GM03348 (cell line): ENCODE measurements around the gene CYB561A3.

Source experiments
- DNase-seq: peaks from one replicate; pipeline ENCODE4 v3.0.0; 2012; ENCODE audit warnings: low spot score

Gene CYB561A3

DNA sequence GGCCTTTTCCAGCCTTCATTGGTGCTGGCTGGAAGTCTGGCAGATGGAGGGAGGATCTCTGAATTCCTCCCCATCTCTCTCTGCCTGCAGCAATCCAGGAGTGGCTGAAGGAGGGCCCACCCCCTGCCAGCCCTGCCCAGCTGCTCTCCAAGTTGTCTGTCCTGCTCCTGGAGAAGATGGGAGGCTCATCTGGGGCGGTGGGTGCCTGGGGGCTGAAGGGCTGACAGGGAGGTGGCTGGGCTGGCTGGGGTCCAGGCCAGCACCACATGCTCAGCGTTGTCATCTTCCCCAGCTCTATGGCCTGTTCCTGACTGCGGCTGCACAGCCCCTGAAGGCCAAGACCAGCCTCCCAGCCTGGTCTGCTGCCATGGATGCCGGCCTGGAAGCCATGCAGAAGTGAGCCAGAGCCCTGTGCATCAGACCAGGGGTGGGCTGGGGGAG lies 16.5 kb downstream of the CYB561A3 start:
- DNase-seq: peak; percentile 71

DNA sequence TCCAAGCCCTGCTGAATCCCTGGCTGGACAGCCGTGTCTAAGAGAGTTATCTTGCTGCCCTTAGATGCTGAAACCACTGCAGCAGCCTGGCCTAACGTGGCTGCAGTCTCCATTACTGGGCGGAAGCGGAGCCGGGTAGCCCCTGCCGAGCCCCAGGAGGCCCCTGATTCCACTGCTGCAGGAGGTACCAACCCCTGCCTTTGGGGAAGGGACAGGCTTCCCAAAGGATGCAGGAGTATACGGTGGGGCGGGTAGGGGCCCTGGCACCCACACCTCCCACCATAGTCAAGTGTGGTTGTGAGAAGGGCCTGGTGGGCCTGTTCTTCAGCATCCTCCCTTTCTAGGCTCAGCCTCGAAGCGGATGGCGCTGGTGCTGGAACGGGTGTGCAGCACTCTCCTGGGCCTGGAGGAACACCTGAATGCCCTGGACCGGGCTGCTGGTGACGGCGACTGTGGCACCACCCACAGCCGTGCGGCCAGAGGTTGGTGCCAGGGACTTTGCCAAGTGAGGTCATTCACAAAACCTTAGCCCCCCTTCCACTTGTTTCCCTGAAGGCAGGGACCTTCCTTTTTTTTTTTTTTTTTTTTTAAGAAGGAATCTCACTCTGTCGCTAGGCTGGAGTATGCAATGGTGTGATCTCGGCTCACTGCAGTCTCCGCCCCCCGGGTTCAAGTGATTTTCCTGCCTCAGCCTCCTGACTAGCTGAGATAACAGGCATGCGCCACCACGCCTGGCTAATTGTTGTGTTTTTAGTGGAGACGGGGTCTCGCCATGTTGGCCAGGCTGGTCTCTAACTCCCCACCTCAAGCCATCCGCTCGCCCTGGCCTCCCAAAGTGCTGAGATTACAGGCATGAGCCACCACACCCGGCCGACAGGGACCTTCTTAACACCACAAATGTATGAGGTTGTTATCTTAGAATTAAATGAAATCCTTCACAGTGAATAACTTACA lies 17.6 kb downstream of the CYB561A3 start:
- DNase-seq: no peak

DNA sequence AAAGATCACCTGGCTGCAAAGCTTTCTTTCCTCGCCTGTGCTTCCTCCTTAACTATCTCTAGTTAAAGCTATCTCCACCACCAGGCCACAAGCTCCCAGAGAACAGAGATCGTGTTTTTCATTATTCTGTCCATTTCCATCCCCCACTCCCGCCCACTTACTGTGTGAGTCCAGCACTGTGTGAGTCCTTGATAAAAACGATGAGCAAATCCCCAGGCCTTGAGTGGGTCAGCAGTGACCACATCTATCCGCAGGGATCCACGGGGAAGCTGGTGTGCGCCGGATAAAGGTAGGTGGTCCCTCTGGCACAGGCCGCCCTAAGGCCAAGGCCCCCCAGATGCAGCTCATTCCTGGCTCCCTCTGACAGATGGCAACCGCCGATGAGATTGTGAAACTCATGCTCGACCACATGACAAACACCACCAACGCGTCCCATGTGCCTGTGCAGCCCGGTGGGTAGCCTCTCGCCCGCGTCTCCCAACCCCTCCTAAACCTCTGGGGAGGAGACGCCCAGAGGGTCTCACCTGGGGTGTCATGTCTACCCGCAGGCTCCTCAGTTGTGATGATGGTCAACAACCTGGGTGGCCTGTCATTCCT lies 19.4 kb downstream of the CYB561A3 start:
- no peak for DNase-seq

DNA sequence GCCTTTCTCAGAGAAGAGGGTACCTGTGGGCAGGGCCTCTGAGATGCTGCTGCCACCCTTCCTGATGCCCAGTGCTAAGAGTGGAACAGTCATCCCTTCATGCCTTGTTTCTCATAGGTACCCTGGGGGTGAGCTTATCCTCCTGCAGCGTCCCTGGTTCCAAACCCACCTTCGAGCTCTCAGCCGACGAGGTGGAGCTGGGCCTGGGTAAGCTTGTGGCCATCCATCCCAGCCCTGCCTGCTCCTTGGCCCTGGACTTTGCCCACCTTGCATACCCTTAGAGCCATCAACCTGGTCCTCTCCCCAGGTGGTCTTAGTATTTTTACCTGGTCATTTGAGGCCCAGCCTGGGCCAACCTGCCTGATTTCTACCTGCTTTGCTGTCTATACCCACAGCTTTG lies 20.0 kb downstream of the CYB561A3 start:
- no peak for DNase-seq

DNA sequence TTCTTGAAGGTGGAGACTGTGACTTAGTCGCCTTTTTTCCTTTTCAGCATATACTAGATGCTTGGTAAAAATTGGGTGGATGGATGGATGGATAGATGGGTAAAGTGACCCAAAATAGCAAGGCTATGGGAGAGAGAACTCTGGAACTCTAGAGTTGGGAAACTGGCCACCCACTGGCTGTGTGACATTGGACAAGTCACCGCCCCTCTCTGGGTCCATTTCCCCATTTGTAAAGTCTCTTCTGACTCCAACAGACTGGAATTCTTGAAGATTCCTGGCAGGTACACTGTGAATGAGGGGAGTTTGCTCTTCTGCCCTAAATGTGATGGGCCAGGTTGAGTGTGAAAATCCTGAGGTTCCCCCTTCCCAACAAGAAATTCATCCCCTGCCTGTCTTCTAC lies 20.7 kb downstream of the CYB561A3 start:
- DNase-seq: no peak

DNA sequence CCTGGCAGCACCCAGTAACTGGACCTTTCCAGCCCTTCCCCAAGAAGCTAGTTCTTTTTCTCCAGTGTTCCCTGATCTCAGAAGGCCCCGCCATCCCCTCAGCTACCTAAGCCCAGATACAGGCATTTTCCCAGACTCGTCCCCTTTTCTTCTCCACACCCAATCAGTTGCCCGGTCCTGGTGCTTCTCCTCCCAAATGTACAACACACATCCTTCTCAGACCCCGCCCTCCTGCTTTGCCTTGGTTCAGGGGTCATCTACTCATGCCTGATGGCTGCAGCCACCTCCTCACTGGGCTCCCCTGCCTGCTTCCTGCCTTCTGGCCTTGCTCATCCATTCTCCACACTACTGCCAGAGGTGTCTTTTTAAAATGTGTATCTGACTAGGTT lies 22.2 kb downstream of the CYB561A3 start:
- DNase-seq: no peak

DNA sequence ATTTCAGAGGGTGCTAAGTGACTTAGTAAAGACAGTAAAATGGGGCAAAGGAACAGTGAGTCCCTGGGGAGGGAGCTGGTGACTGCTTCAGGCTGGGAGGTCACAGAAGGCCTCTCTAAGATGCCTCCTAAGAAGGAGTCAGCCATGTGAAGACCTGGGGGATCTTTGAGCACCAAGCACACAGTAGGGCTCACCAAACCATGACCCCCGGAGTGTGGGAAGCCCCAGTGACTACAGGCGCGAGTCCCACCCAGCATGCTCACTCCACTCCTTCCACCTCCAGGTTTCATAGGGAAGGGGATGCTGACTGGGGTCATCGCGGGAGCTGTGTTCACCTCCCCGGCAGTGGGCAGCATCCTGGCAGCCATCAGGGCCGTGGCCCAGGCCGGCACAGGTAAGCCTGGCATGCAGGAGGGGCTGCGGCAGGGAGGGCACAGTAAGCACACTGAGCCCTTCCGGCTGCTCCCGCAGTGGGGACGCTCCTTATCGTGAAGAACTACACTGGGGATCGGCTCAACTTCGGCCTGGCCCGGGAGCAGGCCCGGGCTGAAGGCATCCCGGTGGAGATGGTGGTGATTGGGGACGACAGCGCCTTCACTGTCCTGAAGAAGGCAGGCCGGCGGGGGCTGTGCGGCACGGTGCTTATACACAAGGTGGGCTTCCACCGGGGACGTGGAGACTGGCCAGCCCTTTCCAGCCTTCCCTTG lies 22.7 kb downstream of the CYB561A3 start:
- DNase-seq: no peak

DNA sequence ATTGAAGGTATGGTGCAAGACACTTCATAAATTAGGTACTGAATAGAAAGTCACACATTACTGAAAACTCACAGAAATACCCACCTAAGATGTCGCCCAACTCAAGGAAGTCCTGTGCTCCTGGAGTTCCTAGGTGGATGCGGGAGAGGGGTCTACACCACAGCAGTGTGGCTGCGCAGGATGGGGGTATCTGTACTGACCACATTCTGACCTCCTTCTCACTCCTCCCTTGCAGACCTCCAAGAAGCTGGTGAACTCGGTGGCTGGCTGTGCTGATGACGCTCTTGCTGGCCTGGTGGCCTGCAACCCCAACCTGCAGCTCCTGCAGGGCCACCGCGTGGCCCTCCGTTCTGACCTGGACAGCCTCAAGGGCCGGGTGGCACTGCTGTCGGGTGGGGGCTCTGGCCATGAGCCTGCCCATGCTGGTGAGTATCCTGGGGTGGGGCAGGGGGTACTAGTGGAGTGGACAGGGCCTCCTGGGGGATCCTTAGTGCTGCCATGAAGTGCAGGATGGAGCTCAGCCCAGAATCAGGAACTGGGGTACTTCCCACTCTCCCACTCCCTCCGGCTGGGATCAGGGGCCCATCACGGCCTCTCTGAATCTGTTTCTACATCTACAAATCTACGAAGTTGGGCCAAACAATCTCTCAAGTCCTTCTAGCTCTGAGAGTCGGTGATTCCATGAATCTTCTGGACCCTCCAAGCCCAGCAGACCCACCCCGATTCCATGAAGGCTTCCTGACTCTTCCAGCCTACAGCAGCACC lies 23.8 kb downstream of the CYB561A3 start:
- DNase-seq: no peak

DNA sequence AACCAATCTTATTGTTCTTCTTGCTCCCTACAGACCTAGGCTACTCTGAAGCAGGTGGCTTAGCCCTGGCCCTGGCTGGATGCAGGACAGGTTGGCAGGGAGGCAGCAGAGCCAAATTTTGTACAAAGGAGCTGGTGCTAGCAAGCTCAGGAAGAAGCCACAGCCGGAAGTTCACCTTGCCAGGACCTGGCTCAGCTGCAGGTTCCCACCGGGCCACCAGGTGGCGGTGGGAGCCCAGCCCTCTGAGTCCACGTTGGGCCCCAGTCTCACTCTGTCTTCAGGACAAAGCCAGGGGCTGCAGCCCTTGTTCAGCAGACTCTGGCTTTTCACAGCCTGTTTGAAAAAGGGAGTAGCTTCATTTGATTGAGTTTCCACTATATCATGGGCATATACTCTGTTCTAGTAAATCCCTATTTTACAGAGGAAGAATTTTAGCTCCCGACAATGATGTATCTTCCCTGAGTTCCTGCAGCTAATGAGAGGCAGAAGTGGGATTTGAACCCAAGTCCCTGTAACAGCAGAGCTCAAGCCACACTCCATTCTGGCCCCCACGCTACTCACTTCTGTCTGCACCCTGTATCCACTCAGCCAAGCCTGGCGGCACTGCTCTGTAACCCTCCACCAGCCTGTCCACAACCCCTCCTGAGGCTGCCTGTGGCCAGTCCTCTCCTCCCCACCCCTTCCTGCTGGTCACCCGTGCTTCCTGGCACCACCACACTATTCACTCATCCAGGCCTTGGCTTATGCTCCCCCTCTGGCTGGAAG lies 25.3 kb downstream of the CYB561A3 start:
- peak; percentile 92 for DNase-seq

DNA sequence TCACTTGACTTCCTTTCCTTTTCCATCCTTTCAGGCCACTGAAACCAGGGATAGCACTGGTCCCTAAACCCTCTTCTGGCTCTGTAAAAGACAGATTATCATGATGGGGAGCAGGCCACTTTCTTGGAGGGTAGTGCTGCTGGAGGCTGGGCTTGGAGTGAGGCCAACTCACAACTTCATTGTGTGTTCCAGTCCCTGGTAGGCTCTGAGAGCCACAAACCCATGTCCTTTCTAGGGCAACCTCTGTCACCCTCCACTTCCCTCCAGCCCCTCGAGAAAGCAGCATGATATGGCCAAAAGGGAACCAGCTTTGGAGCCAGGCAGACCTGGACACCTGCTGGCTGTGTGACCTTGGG lies 26.3 kb downstream of the CYB561A3 start:
- DNase-seq: no peak

DNA sequence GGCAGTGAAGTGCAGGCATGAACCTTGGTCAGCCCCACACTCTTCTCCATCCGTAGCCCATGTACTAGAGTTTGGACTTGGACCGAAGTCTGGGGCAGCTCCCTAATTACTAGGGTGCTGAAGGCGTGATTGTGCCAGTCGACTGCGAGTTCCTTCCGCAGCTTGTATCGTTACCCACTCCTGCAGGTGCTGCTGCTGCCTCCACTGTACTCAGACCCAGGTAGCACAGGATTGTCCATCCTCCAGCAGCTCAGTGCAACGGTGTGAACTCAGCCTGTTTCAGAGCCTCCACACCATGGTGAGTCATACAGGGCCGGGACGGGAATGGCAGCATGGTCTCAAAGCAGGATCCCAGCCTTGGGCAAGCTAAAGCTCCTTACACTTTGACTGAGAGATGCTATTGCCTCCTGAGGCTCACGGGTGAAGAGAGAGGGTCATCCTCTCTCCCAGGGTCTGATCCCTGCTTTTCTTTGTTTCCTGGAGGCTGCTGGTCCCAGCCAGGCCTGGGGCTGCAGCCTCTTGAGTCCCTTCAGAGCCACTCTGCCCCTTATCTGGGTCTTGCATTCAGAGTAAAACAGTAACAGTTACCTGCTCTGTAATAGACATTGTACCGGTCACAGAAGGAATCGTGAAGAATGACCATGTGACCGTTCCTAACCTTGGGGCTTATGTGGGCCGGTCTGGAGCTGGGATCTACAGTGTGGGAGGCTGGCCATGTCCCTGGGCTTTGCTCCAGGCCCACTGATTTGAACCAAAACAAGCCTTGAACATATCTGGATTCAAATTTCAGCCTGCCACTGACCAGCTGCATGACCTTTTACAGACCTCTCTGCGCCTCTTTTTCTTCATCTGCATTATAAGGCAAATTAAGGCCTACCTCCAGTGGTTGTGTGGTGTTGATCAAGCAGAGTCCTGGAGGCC lies 27.0 kb downstream of the CYB561A3 start:
- no peak for DNase-seq

DNA sequence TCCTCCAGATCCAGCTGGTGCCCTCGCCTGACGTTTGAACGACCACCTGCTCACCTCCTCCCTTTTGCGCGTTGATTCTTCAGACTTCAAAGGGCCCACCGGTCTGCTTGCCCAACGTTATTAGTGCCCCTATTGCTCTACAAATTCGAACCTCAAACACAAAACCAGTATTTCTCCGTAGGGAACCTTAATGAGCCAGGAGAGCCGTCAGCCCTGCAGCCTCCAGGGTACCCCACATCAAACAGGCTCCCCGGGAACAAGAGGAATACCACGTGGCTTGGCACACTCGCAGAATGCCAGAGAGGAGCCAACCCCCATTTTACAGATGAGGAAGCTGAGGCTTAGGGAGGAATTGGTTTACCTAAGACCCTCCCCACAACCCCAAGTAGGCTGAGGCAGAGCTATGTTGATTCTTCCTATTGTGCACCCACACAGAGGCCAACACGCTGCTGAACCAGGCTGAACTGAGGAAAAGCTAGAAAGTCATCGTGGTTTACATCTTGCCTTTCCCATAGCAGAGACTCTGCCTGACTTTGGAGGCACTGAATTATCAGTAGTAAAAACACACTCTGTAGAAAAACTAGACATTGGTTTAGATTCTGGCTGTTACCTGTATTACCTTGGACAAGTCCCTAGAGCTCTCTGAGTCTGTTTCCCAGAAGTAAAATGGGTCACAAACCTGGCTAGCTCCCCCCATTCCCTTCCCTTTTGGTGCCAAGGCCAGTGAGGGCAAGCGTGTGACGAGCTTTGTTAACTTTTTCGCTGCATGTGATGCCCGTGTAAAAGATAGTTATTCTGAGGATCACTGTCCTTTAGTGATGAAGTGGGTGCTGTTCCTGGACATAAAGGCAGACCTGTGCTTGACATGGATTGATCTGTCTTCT lies 27.9 kb downstream of the CYB561A3 start:
- no peak for DNase-seq

DNA sequence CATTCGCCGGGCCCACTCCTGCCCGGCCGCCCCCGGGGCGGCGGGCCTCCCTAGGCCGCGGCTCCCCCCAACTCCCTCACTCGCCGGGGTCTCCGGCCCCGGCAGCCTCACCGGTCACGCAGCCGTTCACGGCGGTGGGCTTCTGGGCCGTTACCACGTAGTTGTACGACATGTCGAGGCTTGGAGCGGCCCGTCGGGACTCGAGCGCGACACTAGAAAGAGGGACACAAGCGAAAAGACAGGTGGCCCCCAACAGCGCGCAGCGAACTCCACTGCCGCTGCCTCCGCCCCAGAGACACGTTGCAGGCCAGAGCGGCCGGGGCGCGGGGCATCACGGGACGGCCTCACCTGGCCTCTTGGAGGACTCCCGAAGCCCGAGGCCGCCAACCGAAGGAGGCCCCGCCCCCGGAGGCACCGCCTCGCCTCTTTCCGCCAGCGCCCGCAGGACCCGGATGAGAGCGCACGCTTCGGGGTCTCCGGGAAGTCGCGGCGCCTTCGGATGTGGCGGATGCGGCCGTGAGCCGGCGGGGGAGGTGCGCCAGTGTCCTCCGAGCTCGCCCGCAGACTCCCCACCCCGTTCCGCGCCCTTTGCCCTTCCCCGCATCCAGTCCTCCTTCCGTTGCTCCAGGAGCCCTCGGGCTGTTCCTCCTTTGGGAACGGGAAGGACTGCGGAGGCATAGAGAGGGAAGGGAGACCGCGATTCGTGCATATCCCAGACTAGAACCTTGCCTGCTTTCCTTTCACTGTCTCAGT lies 28.7 kb downstream of the CYB561A3 start, which contains the start of the genes DDB1 and TKFC:
Gene DDB1, minus strand, starts transcription at position 309 of the 753 bp plus-strand sequence. Its CDS starts 137 bp downstream, at position 172.
Gene TKFC, plus strand, starts transcription at position 432 of the 753 bp plus-strand sequence. CDS start 1,501 bp downstream, outside the sequence.
- peak; percentile 97 for DNase-seq

DNA sequence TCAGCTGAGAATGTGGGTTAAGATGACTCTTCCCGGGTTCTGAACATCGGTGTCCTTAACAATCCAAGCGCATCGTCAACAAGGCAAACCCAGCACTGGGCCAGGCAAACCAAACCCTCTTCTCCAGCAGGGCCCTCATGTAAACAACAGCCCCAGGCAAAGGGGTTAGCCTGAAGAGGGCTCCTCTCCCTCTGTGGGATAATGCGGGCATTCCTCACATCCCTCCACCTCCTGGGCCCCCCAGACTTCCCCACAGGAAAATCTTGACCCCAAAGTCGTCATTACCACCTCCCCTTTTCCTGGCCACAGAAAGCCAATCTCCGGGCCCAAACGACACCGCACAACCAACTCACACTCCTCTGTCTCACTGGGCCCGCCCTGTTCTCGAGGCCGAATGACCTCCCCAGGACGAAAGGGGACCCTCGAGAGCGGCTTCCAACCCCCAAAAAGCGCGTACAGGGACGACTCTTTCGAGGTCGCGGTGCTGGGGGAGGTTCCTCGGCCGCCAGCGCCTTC lies 29.3 kb downstream of the CYB561A3 start:
- peak; percentile 68 for DNase-seq

DNA sequence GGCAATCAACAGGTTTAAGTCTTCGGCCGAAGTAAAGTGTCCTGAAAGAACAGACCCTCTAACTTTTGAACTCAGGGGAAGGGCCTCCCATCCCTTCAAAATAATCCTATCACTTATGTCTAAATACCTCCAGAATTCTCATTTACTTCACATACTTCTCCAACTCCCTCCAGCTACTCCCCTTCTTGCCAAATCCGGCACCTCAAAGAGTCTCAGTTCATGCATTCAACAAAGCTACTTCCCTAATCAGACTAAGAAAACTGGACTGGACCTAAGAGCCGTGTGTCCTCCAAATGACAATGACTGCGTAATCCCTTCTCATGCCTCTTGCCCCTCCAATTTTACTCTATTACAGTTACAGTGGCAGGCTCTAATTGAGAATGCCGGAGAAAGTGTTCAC lies 30.0 kb downstream of the CYB561A3 start:
- no peak for DNase-seq

DNA sequence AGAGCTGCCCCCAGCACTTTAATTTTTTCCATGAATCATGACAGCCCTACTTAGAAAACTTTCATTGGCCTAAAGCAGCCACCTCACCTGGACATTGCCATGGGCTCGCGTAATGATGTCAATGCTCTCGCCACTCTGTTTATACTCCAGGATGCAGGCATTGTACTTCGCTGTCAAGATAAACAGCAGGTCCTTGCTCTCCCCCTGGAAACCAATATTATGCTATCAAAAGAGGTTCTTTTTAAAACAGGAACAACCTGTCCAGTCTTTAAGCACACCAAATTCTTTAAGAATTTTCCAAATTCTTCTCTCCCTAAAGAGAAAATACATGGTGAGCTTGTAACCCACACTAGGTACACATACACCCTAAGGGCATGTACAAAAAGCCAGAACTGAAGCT lies 31.8 kb downstream of the CYB561A3 start:
- no peak for DNase-seq

DNA sequence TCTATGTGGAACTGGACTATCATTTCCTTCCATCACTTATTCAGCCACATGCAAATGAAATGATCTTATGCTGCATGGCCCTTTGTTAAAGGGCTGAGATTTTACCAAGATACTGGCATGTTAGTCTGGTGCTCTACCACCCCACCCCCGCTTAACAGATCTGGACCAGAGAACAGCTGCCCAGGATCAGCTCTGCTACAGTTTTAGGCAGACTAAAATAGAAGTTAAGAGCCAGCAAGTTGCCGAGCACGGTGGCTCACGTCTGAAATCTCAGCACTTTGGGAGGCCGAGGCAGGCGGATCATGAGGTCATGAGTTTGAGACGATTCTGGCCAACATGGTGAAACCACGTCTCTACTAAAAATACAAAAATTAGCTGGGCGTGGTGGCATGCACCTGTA lies 33.3 kb downstream of the CYB561A3 start:
- no peak for DNase-seq

DNA sequence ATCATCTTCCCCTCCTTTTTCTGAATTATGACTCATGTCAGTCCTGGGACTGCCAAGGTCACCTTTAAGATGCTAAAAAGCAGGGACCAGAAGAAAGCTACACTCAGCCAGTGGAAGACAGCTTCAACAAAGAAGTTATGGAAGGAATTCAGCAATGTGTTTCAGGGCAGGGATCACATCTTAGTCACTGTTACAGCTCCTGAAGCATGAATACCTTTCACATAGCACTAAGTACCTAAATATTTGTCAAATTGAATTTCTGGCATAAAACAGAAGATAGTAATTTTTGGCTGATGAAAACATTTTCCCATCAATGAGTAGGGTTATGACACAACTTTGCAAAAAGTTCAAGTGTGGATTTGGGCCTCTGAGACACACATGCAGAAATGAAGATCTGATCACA lies 34.0 kb downstream of the CYB561A3 start:
- peak; percentile 55 for DNase-seq
